GM13977 (cell line): Measurements from ENCODE around the gene NOG.

Experiments used
- DNase-seq: peaks from one replicate; pipeline ENCODE4 v3.0.0; 2012; ENCODE audit warnings: low spot score
- CTCF ChIP-seq: IDR thresholded peaks from 2 replicates; pipeline ENCODE4 v1.5.1; 2012; ENCODE audit warnings: mild to moderate bottlenecking, control low read depth; ENCODE audit not compliant: insufficient read depth; ENCODE audit errors: extremely low read depth, missing control alignments
- in situ Hi-C: fragments of 300-500 bp; cut with MboI; formaldehyde crosslinking; loops from one replicate; pipeline ENCODE4 v1.12.0; 2022; ENCODE audit warnings: low sequenced_read_pairs, low pct_unique_long_range_greater_than_20kb, mixed read lengths, inconsistent platforms; ENCODE audit not compliant: unreplicated experiment

NOG gene

DNA sequence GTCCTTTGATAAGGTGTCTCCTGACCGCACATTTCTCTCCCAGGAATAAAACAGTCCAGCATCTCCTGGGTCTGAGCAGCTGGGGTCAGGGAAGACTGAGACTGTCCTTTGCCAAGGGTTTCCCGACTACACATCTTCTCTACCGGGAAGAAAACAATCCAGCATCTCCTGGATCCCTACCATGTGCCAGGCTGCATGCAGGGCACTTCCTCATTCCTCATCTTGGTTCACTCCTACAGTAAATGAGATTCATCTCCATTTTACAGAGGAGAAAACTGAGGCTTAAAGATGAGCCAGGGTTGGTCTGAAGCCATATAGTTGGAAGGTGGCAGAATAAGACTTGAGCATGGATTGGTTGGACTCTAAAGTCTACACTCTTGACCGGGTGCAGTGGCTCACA, 36.7 kb downstream of the NOG start:
- in situ Hi-C loops: no loop called here
- TF ChIP-seq CTCF: no peak
- no peak for DNase-seq

- in situ Hi-C loops: no loop called here
- no peak for TF ChIP-seq CTCF
- DNase-seq: no peak
Observed at GRCh38 chr17:56633681-56634080, 40.2 kb downstream of the NOG start.

GRCh38 chr17:56635641-56636040, 42.1 kb downstream of the NOG start:
- in situ Hi-C loops: no loop called here
- no peak for DNase-seq
- no peak for TF ChIP-seq CTCF

- no peak for TF ChIP-seq CTCF
- no peak for DNase-seq
- in situ Hi-C loops: no loop called here
Observed at GRCh38 chr17:56636265-56636664, 42.8 kb downstream of the NOG start.

- TF ChIP-seq CTCF: no peak
- in situ Hi-C loops: no loop called here
Observed at GRCh38 chr17:56637254-56637653, 43.8 kb downstream of the NOG start.

DNA sequence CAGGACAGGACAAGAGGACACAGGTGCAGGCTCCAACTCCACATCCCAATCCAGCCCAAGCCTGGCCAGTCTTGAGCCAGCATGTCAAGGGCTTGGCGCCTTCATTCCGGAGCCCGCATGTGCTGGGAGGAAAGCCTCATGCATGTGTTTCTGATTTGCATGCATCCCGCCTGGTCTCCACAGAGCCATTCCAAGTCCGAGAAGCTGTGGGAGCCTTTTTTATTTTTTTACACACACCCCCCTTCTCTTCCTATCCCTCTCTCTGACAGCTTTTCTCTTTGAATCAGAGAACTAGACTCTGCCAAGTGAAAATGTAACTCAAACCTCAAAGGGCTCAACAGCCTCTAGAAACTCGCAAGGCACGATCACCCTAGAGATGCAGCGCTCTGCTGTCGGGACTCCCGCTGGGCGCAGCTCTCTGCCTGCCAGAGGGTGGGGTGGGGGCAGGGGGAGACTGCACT, 45.1 kb downstream of the NOG start:
- no peak for TF ChIP-seq CTCF
- no peak for DNase-seq
- in situ Hi-C loops: no loop called here

More at GRCh38 chr17:56637254-56637653, 43.8 kb downstream of the NOG start:
- DNase-seq: no peak

- no peak for TF ChIP-seq CTCF
- in situ Hi-C loops: no loop called here
- no peak for DNase-seq
Observed at GRCh38 chr17:56639517-56639916, 46.0 kb downstream of the NOG start.
